Ovary (tissue), 3 donors: ENCODE results near the gene PDF.

Experiments used
- EP300 ChIP-seq: sonication (generic); formaldehyde crosslinking; IDR thresholded peaks from one replicate; pipeline ENCODE4 v1.6.1; 2017; ENCODE audit warnings: antibody characterized with exemption
- POLR2A ChIP-seq: fragments of 450-650 bp; IDR thresholded peaks from one replicate; pipeline ENCODE4 v1.6.1; 2017; ENCODE audit warnings: antibody characterized with exemption, mild to moderate bottlenecking, moderate library complexity
- TF ChIP-seq, protein P1 (sequence below), 3 donors: fragments of 450-650 bp in 2 of 3; fragments of 200-600 bp in 1 of 3; IDR thresholded peaks; one replicate each; pipeline versions ENCODE4 v1.5.1 to v1.8.0; 2016 to 2022; ENCODE audit warnings: antibody characterized with exemption in 3 of 3, mild to moderate bottlenecking in 1 of 3
- donor health status: DM: no; HTN: no; CAD: no.

DNA sequence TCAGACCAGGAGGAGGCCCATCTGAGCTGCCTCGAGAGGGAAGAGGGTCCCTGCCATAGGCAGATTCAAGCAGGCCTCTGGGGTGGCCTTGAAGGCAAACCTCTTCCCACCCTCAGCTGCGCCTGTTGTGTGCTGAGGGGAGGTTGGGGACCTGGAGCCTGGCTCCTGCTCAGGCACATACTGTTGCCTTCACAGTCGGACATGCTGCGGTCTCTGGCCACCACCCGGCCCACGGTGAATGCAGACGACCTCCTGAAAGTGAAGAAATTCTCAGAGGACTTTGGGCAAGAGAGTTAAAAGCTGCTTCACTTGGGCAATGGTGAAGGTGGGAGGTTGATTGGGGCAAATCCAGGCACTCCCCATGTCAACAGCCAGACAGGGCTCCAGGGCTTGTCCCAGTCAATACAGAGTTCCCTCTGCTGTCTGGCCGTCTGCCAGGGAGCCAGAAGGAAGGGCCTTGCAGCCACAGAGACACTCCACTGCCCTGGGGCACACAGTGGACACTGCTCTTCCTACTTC is 6.3 kb downstream of the PDF start:
- TF ChIP-seq, protein P1, sequence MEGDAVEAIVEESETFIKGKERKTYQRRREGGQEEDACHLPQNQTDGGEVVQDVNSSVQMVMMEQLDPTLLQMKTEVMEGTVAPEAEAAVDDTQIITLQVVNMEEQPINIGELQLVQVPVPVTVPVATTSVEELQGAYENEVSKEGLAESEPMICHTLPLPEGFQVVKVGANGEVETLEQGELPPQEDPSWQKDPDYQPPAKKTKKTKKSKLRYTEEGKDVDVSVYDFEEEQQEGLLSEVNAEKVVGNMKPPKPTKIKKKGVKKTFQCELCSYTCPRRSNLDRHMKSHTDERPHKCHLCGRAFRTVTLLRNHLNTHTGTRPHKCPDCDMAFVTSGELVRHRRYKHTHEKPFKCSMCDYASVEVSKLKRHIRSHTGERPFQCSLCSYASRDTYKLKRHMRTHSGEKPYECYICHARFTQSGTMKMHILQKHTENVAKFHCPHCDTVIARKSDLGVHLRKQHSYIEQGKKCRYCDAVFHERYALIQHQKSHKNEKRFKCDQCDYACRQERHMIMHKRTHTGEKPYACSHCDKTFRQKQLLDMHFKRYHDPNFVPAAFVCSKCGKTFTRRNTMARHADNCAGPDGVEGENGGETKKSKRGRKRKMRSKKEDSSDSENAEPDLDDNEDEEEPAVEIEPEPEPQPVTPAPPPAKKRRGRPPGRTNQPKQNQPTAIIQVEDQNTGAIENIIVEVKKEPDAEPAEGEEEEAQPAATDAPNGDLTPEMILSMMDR (IDR thresholded peaks at IDR 0.05): no peak
- TF ChIP-seq EP300 (no peak), POLR2A (no peak)
